ENCODE data around the gene MTA3.

- TF ChIP-seq GATA3 (IDR thresholded peaks at IDR 0.05; ENCODE audit: low read depth, low read length) (no peak), GATA2 (IDR thresholded peaks at IDR 0.05; ENCODE audit: low read depth, low read length) (no peak)
Measured at GRCh38 chr2:42550870-42551269, 17.6 kb upstream of the MTA3 start.
